HG02943 (cell line): ENCODE results near the gene TLX2.
A peak's percentile ranks its signal among the peaks of the same experiment; 100 is the strongest.
"Not testable (repeated sequence)": the region's sequence is repeated elsewhere in the genome, so short reads cannot be mapped to it uniquely, and the experiment has no call there.

Source experiments
- ATAC-seq: cut with Tn5 transposase; IDR thresholded peaks from one replicate; pipeline ENCODE4 v1.9.1; 2021; ENCODE audit warnings: mild to moderate bottlenecking, low read depth, moderate library complexity; ENCODE audit not compliant: unreplicated experiment

The TLX2 gene

GRCh38 chr2:74514368-74515270 is at the start of gene TLX2:
TSS of gene TLX2 (plus strand) at chr2:74514450. CDS start at chr2:74514807, 357 bp downstream.
- no peak for ATAC-seq

GRCh38 chr2:74470742-74471141 is 43.5 kb upstream of the TLX2 start:
- not testable (repeated sequence) for ATAC-seq

GRCh38 chr2:74471332-74472065 is 42.8 kb upstream of the TLX2 start:
- no peak for ATAC-seq

GRCh38 chr2:74472086-74472944 is 41.9 kb upstream of the TLX2 start, which contains the start of gene MRPL53:
TSS of gene MRPL53 (minus strand) at chr2:74472680. CDS start at chr2:74472660, 20 bp downstream.
- peak; percentile 89 for ATAC-seq

GRCh38 chr2:74472945-74473258 is 41.3 kb upstream of the TLX2 start:
- ATAC-seq = no peak

GRCh38 chr2:74474481-74474880 is 39.8 kb upstream of the TLX2 start:
- no peak for ATAC-seq

GRCh38 chr2:74474899-74475298 is 39.4 kb upstream of the TLX2 start:
- no peak for ATAC-seq

GRCh38 chr2:74481431-74481830 is 32.8 kb upstream of the TLX2 start:
- ATAC-seq = no peak

GRCh38 chr2:74481961-74482800 is 32.1 kb upstream of the TLX2 start:
- peak; percentile 44 for ATAC-seq

- peak; percentile 92 for ATAC-seq
These were observed 31.2 kb upstream of the TLX2 start, which contains the start of the genes CCDC142 and TTC31 for GRCh38 chr2:74482801-74483674. TSS of gene CCDC142 (minus strand) at chr2:74482998. CDS start at chr2:74482837, 161 bp downstream. TSS of gene TTC31 (plus strand) at chr2:74483081. CDS start at chr2:74483096, 15 bp downstream.

GRCh38 chr2:74483675-74484164 is 30.5 kb upstream of the TLX2 start:
- ATAC-seq = not testable (repeated sequence)

GRCh38 chr2:74486141-74486540 is 28.1 kb upstream of the TLX2 start:
- no peak for ATAC-seq

- ATAC-seq = no peak
These were observed 25.4 kb upstream of the TLX2 start for GRCh38 chr2:74488643-74489481.

- no peak for ATAC-seq
These were observed 24.3 kb upstream of the TLX2 start for GRCh38 chr2:74489906-74490305.

GRCh38 chr2:74491648-74492544 is 22.4 kb upstream of the TLX2 start:
- no peak for ATAC-seq

- ATAC-seq = no peak
These were observed 20.7 kb upstream of the TLX2 start for GRCh38 chr2:74493546-74493945.

- ATAC-seq = no peak
These were observed 18.8 kb upstream of the TLX2 start for GRCh38 chr2:74495440-74495839.
